ENCODE results near the gene COA3.

DNA sequence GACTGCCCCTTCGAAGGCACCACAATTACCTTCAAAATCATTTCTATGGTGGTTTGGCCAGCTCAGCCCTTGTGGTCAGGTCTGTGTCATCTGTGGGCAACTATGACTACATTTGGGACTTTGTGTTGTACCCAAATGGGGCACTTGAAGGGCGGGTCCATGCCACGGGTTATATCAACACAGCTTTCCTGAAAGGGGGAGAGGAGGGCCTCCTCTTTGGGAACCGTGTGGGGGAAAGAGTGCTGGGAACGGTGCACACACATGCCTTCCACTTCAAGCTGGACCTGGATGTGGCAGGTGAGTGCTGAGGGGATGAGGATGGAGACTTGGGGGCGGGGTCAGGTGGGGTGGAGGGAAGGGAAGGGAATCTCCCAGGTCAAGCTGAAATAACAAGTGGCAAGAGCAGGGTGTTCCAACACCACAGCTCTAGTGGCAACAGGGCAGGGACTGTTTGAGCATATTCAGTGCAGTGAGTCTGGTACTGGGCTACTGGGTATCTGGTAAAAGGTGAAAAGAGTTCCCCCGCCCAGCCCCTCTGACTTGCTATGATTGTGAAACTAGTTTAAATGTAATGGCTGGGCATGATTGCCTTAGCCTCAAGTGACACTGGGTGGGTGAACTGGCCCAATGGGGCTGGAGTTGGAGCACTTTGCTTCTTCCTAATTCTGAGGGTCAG is 47.6 kb upstream of the COA3 start:
- TF ChIP-seq CTCF (IDR thresholded peaks at IDR 0.05) (no peak), POLR2A (IDR thresholded peaks at IDR 0.05) (no peak)

All from Peyer's patch (tissue), 4 donors.